ENCODE data around the gene GDF15.

- TF ChIP-seq CTCF (IDR thresholded peaks at IDR 0.05) = no peak
- TF ChIP-seq NFYB (CRISPR knock-in tag; conservative IDR thresholded peaks at IDR 0.05; ENCODE audit: low read depth) = no peak
- TF ChIP-seq SP1 (CRISPR knock-in tag; conservative IDR thresholded peaks at IDR 0.05) = no peak
- no peak for TF ChIP-seq MAX (CRISPR knock-in tag; IDR thresholded peaks at IDR 0.05)
- TF ChIP-seq E2F4 (CRISPR knock-in tag; IDR thresholded peaks at IDR 0.05; ENCODE audit: borderline replicate concordance, low read depth) = no peak
These were observed 49.4 kb downstream of the GDF15 start for GRCh38 chr19:18435178-18435841.

Data from WTC11 (cell line).